Measurements from ENCODE around the gene PDLIM3. TPM values are rescaled to one million over a fixed set of nuclear protein-coding genes. Genes with fewer than 3 reads are reported as not detected.

PDLIM3 gene
- total RNA-seq, 1 donor = 3.0 TPM

DNA sequence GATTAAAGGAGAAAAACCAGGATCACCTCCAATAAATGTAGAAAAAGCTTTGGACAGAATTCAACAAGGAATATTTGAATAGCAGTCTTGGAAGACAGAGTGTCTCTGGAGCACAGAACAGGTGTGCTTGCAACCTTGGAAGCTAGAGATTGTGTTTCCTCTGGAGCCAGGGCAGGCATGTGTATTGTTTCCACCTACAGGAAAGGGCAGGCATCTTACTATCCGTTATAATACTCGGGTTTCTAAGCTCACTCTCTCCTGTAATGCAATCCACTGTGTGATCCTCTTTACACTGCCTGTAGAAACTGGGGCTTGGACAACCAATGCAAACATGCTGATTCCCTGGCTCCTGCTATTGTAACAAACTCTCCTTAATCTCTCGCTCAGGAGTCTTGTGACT lies 78.2 kb downstream of the PDLIM3 start:
- no peak for DNase-seq (ENCODE audit: low read depth)
- no peak overlapping the region for H3K4me3 ChIP-seq (ENCODE audit: low read depth, low read length)
- TF ChIP-seq, protein P1, sequence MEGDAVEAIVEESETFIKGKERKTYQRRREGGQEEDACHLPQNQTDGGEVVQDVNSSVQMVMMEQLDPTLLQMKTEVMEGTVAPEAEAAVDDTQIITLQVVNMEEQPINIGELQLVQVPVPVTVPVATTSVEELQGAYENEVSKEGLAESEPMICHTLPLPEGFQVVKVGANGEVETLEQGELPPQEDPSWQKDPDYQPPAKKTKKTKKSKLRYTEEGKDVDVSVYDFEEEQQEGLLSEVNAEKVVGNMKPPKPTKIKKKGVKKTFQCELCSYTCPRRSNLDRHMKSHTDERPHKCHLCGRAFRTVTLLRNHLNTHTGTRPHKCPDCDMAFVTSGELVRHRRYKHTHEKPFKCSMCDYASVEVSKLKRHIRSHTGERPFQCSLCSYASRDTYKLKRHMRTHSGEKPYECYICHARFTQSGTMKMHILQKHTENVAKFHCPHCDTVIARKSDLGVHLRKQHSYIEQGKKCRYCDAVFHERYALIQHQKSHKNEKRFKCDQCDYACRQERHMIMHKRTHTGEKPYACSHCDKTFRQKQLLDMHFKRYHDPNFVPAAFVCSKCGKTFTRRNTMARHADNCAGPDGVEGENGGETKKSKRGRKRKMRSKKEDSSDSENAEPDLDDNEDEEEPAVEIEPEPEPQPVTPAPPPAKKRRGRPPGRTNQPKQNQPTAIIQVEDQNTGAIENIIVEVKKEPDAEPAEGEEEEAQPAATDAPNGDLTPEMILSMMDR (IDR thresholded peaks at IDR 0.05; ENCODE audit: insufficient read depth, low read length) = no peak

DNA sequence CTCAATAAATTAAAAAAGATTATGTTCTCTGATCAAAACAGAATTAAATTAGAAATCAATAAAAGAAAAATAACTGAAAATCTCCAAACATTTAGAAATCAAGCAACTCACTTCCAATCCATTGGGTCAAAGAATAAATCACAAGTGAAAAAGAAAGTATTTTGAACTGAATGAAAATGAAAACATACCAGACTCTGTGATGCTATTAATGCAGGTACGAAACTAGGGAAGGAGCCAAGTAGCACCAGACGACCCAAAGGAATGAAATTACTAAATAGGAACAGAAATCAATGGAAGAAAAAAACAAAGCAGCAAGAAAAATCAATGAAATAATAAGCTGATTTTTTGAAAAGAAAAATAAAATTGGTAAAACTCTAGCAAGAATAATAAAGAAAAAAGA lies 79.2 kb downstream of the PDLIM3 start:
- no peak overlapping the region for H3K4me3 ChIP-seq (ENCODE audit: low read depth, low read length)
- TF ChIP-seq, protein P1 (IDR thresholded peaks at IDR 0.05; ENCODE audit: insufficient read depth, low read length) = no peak
- no peak for DNase-seq (ENCODE audit: low read depth)

Other genes starting within 250 kb of the PDLIM3 start
- 0.63 and 0.74 TPM in 2 replicates for gene LRP2BP, start 139.6 kb downstream of the PDLIM3 start, total RNA-seq (ENCODE audit: low replicate concordance)
- gene ANKRD37, start 138.7 kb downstream of the PDLIM3 start, total RNA-seq (ENCODE audit: low replicate concordance) = 3.9 and 5.0 TPM in 2 replicates
- gene UFSP2, start 109.5 kb downstream of the PDLIM3 start, total RNA-seq (ENCODE audit: low replicate concordance) = 26.3 and 53.5 TPM in 2 replicates
- 4.2 and 5.4 TPM in 2 replicates for gene CCDC110, start 63.8 kb downstream of the PDLIM3 start, total RNA-seq (ENCODE audit: low replicate concordance)

All from fibroblast of the aortic adventitia (primary cell).